Panc1 (cell line): ENCODE measurements around the gene TXN2. TPM values are rescaled to one million over a fixed set of nuclear protein-coding genes. Genes with fewer than 3 reads are reported as not detected.

Experiments
- ATAC-seq: fragments of 200-7000 bp; cut with Tn5 transposase; 2 replicates; pipeline ENCODE4 v1.9.1; 2020; ENCODE audit warnings: mild to moderate bottlenecking, moderate library complexity
- BruUV-seq: library from RNA; stranded (reverse); fragments of 400-500 nt; replicated peaks from 2 replicates; lab custom pipeline; 2021; lab: Mats Ljungman, UMichigan
- CTCF ChIA-PET: fragments of 300-600 bp; sonication (Branson Sonifier 250); formaldehyde crosslinking; loops from one replicate; lab custom pipeline; 2022; ENCODE audit warnings: antibody characterized with exemption; lab: Charles Lee
- POLR2A ChIA-PET: fragments of 300-600 bp; sonication (Branson Sonifier 250); formaldehyde crosslinking; loops from one replicate; lab custom pipeline; 2022; ENCODE audit warnings: antibody characterized with exemption; lab: Charles Lee
- DNase-seq: peaks from one replicate; pipeline ENCODE4 v3.0.0-alpha.2; 2010; ENCODE audit warnings: low read depth, low spot score
- H3K27ac ChIP-seq: 2 replicates; pipeline ENCODE4 v1.5.1; 2011; ENCODE audit warnings: mild to moderate bottlenecking, low read length, inconsistent platforms
- H3K27me3 ChIP-seq: fragments of 200-500 bp; sonication (Bioruptor generic); 2 replicates; pipeline ENCODE4 v1.6.0; 2014; ENCODE audit warnings: low read length, inconsistent platforms; ENCODE audit not compliant: control insufficient read depth, insufficient read depth
- H3K36me3 ChIP-seq: fragments of 200-500 bp; sonication (Bioruptor generic); 2 replicates; pipeline ENCODE4 v1.5.1; 2014; ENCODE audit warnings: inconsistent platforms, mild to moderate bottlenecking, low read length, moderate library complexity; ENCODE audit not compliant: control insufficient read depth, insufficient read depth
- H3K4me1 ChIP-seq: 2 replicates; pipeline ENCODE4 v1.5.1; 2011; ENCODE audit warnings: inconsistent platforms, mild to moderate bottlenecking, low read length, moderate library complexity; ENCODE audit not compliant: control insufficient read depth, insufficient read depth
- H3K4me3 ChIP-seq, 2 experiments: 2 replicates each; pipeline ENCODE4 v1.5.1; 2011 to 2012; ENCODE audit warnings: low read depth in 2 of 2, low read length in 2 of 2, mild to moderate bottlenecking in 2 of 2, inconsistent platforms in 1 of 2, moderate library complexity in 1 of 2
- H3K9me3 ChIP-seq: fragments of 200-500 bp; sonication (Bioruptor generic); 2 replicates; pipeline ENCODE4 v1.5.1; 2014; ENCODE audit warnings: low read depth, mild to moderate bottlenecking, inconsistent platforms, low read length, moderate library complexity; ENCODE audit not compliant: control insufficient read depth, insufficient read depth
- CTCF ChIP-seq: fragments of 450-650 bp; IDR thresholded peaks from 2 replicates; pipeline ENCODE4 v1.5.1; 2017; ENCODE audit warnings: mild to moderate bottlenecking
- POLR2AphosphoS5 ChIP-seq: IDR thresholded peaks from 2 replicates; pipeline ENCODE4 v1.6.1; 2012; ENCODE audit warnings: mild to moderate bottlenecking, low read depth, low read length, moderate library complexity
- REST ChIP-seq, 2 experiments: IDR thresholded peaks; 2 replicates each; pipeline ENCODE4 v1.6.1; 2011 to 2012; ENCODE audit warnings: low read depth in 2 of 2, control low read depth in 1 of 2, low read length in 1 of 2, mild to moderate bottlenecking in 1 of 2, moderate library complexity in 1 of 2; ENCODE audit not compliant: insufficient read depth in 1 of 2
- SIN3A ChIP-seq: IDR thresholded peaks from 2 replicates; pipeline ENCODE4 v1.6.1; 2012; ENCODE audit warnings: low read depth, mild to moderate bottlenecking, low read length, moderate library complexity, borderline replicate concordance; ENCODE audit not compliant: insufficient read depth
- TCF7L2 ChIP-seq: IDR thresholded peaks from 2 replicates; pipeline ENCODE4 v1.6.1; 2011; ENCODE audit warnings: mild to moderate bottlenecking, low read depth, low read length, inconsistent platforms
- in situ Hi-C: cut with HindIII; loops from 2 replicates; pipeline ENCODE4 v1.10.0; 2016; ENCODE audit warnings: low sequenced_read_pairs, low pct_unique_long_range_greater_than_20kb
- intact Hi-C: fragments of 100-400 bp; cut with micrococcal nuclease; formaldehyde crosslinking; loops from one replicate; pipeline ENCODE4 v1.10.0; 2022; ENCODE audit not compliant: unreplicated experiment
- total RNA-seq: library from RNA; stranded (reverse); gene quantifications from one replicate; pipeline ENCODE4 v1.2.1, GENCODE V29; 2021; ENCODE audit not compliant: unreplicated experiment

The TXN2 gene
- total RNA-seq, 1 experiment from 2014 or later, result 64.1 TPM

- peaks cover 40% of the 10 kb centered on the region for H3K36me3 ChIP-seq
- ChIA-PET CTCF (no interaction called here), POLR2A (no interaction called here)
- DNase-seq (no peak), ATAC-seq (0 out of 2 replicates have a peak, but pooled peaks have one; percentile 23)
- no peaks in the 10 kb centered on the region for H3K9me3 ChIP-seq
- BruUV-seq, result no TSS peak
- H3K27ac ChIP-seq, result peak overlapping the region; percentile 97
- no peaks in the 10 kb centered on the region for H3K27me3 ChIP-seq
- peak overlapping the region; percentile 97 to 99 for H3K4me3 ChIP-seq
- TF ChIP-seq CTCF (no peak), TCF7L2 (no peak), REST (IDR thresholded peaks at IDR 0.05; ENCODE audit: insufficient read depth in 1 of 2, low read depth in 2 of 2, low read length in 1 of 2) (no peak), SIN3A (no peak), POLR2AphosphoS5 (no peak)
- in situ Hi-C loops (no loop called here), intact Hi-C loops (no loop called here)
- peaks cover 6% of the 10 kb centered on the region; the same call in 1 of the 2 replicates for H3K4me1 ChIP-seq
Measured at GRCh38 chr22:36528341-36528740, 46.9 kb upstream of the TXN2 start.

- no TSS peak for BruUV-seq
- no peaks in the 10 kb centered on the region for H3K9me3 ChIP-seq
- TF ChIP-seq POLR2AphosphoS5, result no peak
- no peak for TF ChIP-seq CTCF
- no peak for TF ChIP-seq TCF7L2
- no peak for TF ChIP-seq SIN3A
- no peak for TF ChIP-seq REST (IDR thresholded peaks at IDR 0.05; ENCODE audit: insufficient read depth in 1 of 2, low read depth in 2 of 2, low read length in 1 of 2)
- intact Hi-C loops (no loop called here), in situ Hi-C loops (no loop called here)
- ChIA-PET POLR2A (no interaction called here), CTCF (no interaction called here)
- no peak overlapping the region for H3K27ac ChIP-seq
- no peaks in the 10 kb centered on the region for H3K27me3 ChIP-seq
- ATAC-seq (no peak), DNase-seq (no peak)
- no peak overlapping the region for H3K4me3 ChIP-seq
- peaks cover 47% of the 10 kb centered on the region for H3K36me3 ChIP-seq
- peaks cover 4% of the 10 kb centered on the region; the same call in 1 of the 2 replicates for H3K4me1 ChIP-seq
Measured at GRCh38 chr22:36522662-36523061, 41.2 kb upstream of the TXN2 start.
